GM18951 (cell line): ENCODE results near the gene PAM.

ENCODE experiments used
- POLR2A ChIP-seq: IDR thresholded peaks from 4 replicates; pipeline ENCODE4 v1.6.1; 2011; ENCODE audit warnings: mild to moderate bottlenecking; ENCODE audit not compliant: insufficient read length, insufficient read depth; ENCODE audit errors: extremely low read depth
- in situ Hi-C: fragments of 300-500 bp; cut with MboI; formaldehyde crosslinking; loops from one replicate; pipeline ENCODE4 v1.12.0; 2022; ENCODE audit warnings: low sequenced_read_pairs, mixed read lengths, inconsistent platforms; ENCODE audit not compliant: unreplicated experiment

The PAM gene

DNA sequence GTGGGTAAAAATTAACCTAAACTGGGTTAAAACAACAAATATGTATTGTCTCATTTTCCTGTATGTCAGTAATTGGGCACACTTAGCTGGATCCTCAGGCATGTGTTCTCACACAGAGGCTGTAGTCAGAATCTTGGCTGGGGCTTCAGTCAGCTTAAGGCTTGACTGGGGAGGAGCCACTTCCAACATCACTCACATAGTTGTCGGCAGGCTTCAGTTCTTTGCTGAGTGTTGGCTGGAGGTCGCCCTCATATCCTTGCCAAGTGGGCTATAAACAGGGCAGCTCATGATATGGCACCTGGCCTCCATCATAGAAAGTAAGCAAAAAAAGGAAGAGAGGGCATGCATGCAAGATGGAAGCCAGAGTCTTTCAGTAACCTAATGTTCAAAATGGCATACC is 191.9 kb downstream of the PAM start:
- in situ Hi-C loops: no loop called here
- TF ChIP-seq POLR2A: no peak

GRCh38 chr5:102955488-102955887 is 200.4 kb downstream of the PAM start:
- TF ChIP-seq POLR2A: no peak
- in situ Hi-C loops: no loop called here

DNA sequence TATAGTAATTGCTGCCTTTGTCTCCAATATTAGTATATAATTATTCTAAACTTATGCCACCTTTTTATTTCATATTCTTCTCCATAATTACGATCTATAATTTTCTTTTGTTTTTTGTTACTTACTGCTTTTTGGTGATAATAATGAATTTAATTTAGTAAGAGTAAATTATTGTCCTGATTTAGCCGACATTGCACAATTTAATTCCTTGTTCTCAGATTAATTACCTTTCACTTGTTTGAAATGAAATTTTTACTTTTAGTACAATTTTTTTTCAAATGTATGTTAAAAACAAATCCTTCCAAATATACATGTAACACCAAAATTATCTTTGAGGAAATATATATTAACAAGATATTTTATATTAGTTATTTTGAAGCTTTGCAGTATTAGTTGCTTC is 201.5 kb downstream of the PAM start:
- in situ Hi-C loops: no loop called here
- TF ChIP-seq POLR2A: no peak

GRCh38 chr5:102957141-102957540 is 202.0 kb downstream of the PAM start:
- TF ChIP-seq POLR2A: no peak

DNA sequence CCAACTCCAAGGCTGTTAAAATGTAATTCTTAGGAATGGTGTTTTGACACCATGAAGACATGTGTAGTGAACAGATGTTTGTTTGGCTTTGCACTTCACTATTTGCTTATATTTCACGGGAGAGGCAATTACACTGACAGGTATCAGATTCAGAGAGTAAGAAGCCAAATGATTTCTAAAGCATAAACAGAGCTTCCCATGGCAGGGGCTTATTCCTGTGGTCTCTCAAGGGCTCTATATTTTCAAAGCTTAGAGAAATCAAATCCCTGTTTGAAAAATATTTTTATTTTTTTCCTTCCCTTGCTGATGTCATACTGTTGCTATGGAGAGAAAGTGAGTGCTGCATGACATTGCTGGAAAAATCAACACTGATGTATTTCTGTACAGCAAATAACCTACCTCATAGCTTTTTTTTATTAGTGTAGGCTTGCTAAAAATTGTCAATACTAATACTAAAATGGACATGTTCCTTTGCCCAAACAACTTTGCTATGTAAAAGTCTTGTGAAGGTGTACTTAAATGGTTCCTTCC is 203.4 kb downstream of the PAM start:
- in situ Hi-C loops: no loop called here
- no peak for TF ChIP-seq POLR2A

More at GRCh38 chr5:102957141-102957540, 202.0 kb downstream of the PAM start:
- in situ Hi-C loops: no loop called here

GRCh38 chr5:102959055-102959454 is 203.9 kb downstream of the PAM start:
- no peak for TF ChIP-seq POLR2A

GRCh38 chr5:102961671-102962070 is 206.6 kb downstream of the PAM start:
- no peak for TF ChIP-seq POLR2A
- in situ Hi-C loops: no loop called here

More at GRCh38 chr5:102959055-102959454, 203.9 kb downstream of the PAM start:
- in situ Hi-C loops: no loop called here

- in situ Hi-C loops: no loop called here
- no peak for TF ChIP-seq POLR2A
These were observed 210.5 kb downstream of the PAM start for GRCh38 chr5:102965653-102966052.

GRCh38 chr5:102969641-102970040 is 214.5 kb downstream of the PAM start:
- in situ Hi-C loops: no loop called here
- no peak for TF ChIP-seq POLR2A

GRCh38 chr5:102971676-102972293 is 216.7 kb downstream of the PAM start:
- TF ChIP-seq POLR2A: no peak
- in situ Hi-C loops: no loop called here

DNA sequence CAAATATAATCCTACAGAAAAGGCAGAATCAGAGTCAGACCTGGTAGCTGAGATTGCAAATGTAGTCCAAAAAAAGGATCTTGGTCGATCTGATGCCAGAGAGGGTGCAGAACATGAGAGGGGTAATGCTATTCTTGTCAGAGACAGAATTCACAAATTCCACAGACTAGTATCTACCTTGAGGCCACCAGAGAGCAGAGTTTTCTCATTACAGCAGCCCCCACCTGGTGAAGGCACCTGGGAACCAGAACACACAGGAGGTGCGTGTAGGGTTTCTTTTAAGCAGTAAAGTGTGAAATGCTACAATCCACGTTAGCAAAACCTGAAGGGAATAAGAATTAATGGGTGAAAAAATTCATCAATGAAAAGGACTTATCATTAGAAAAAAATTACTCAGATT is 219.1 kb downstream of the PAM start:
- no peak for TF ChIP-seq POLR2A
- in situ Hi-C loops: no loop called here

DNA sequence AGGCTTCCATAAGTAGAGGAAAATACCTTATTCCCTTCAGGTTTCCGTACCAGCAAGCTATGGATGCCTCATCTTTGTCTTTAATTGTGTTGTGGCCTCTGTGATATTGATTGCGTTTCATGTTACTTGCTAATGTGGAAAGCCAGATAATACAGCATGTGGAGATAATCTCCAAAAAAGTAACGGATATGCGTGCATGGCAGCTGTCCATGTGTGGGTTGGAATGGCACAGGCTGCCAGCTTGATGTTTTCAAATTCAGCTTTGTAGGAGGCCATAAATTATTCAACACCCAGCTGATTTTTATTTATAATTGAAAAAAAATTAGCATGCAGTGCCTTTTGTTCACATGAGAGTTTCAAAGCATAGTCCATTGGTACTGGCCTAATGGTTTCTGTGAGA is 219.9 kb downstream of the PAM start:
- in situ Hi-C loops: no loop called here

GRCh38 chr5:102975457-102976182 is 220.5 kb downstream of the PAM start:
- in situ Hi-C loops: no loop called here
- TF ChIP-seq POLR2A: no peak

More for the DNA sequence above, 219.9 kb downstream of the PAM start:
- TF ChIP-seq POLR2A: no peak

- no peak for TF ChIP-seq POLR2A
- in situ Hi-C loops: no loop called here
These were observed 227.0 kb downstream of the PAM start for GRCh38 chr5:102981957-102982635.

DNA sequence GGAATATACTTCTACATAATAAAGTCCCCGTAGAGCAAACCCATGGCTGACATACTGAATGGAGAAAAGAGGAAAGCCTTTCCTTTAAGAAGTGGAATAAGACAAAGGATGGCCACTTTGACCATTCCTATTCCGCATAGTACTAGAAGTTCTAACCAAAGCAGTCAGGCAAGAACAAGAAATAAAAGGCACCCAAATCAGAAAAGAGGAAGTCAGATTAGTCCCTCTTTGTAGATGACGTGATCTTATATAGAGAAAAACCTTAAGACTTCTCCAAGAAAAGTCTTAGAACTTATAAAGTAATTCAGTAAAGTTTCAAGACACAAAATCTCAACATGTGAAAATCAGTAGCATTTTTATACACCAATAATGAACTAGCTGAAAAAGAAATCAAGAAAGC is 231.0 kb downstream of the PAM start:
- in situ Hi-C loops: no loop called here
- no peak for TF ChIP-seq POLR2A
